Measurements from ENCODE around the gene PRG3.

DNA sequence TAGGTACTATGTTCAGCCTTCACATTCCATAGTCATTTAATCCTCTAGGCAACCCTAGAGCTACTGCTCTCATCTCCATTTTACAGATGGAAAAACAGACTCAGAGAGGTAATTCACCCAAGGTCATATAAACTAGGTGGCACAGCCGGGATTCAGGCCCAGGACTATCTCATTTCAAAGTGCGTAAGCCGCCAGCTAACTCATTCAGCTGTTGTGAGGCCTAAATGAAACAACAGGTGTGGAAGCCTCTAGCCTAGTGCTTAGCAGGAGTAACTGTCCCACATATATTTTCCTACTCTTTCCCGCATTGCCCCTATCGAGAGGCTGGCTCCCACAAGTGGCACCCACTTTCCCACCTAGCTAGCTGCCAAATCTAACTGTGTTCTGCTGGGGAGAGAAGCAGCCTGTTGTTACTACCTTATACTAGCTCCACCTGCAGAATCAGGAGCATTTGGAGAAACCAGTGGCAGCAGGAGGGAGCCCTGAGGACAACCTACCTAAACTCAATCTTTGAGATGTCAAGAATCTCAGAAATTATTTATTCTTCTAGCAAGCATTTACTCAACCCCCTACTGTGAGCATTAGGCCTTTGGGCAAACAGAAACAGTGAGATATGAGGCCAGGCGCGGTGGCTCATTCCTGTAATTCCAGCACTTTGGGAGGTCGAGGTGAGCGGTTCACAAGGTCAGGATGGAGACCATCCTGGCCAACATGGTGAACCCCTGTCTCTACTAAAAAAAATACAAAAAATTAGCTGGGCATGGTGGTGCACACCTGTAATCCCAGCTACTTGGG lies 20.9 kb downstream of the PRG3 start:
- TF ChIP-seq, protein P1, sequence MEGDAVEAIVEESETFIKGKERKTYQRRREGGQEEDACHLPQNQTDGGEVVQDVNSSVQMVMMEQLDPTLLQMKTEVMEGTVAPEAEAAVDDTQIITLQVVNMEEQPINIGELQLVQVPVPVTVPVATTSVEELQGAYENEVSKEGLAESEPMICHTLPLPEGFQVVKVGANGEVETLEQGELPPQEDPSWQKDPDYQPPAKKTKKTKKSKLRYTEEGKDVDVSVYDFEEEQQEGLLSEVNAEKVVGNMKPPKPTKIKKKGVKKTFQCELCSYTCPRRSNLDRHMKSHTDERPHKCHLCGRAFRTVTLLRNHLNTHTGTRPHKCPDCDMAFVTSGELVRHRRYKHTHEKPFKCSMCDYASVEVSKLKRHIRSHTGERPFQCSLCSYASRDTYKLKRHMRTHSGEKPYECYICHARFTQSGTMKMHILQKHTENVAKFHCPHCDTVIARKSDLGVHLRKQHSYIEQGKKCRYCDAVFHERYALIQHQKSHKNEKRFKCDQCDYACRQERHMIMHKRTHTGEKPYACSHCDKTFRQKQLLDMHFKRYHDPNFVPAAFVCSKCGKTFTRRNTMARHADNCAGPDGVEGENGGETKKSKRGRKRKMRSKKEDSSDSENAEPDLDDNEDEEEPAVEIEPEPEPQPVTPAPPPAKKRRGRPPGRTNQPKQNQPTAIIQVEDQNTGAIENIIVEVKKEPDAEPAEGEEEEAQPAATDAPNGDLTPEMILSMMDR (IDR thresholded peaks at IDR 0.05), result no peak
- no peak for TF ChIP-seq EP300 (IDR thresholded peaks at IDR 0.05)

All from upper lobe of left lung (tissue), 4 donors.